Measurements from ENCODE around the gene ADAMTS15. TPM values are rescaled to one million over a fixed set of nuclear protein-coding genes. Genes with fewer than 3 reads are reported as not detected.

ADAMTS15 gene
- total RNA-seq, 2 experiments from 2014 or later: not detected

- ChIA-PET POLR2A (no interaction called here), CTCF (no interaction called here)
- H3K36me3 Mint-ChIP-seq (ENCODE audit: low read depth): no peaks in the 10 kb centered on the region
- ATAC-seq: no peak
- no peaks in the 10 kb centered on the region for H3K4me1 Mint-ChIP-seq (ENCODE audit: low read depth)
- no peak for TF ChIP-seq CTCF (IDR thresholded peaks at IDR 0.05)
- no peaks in the 10 kb centered on the region for H3K9me3 Mint-ChIP-seq
- intact Hi-C loops (cut with micrococcal nuclease): no loop called here
- no peaks in the 10 kb centered on the region for H3K27me3 Mint-ChIP-seq
- H3K27ac Mint-ChIP-seq: no peak overlapping the region
- no peak for DNase-seq
- no peak overlapping the region for H3K4me3 Mint-ChIP-seq
These were observed 25.4 kb downstream of the ADAMTS15 start for GRCh38 chr11:130473795-130474377.

GRCh38 chr11:130474637-130475400 is 26.4 kb downstream of the ADAMTS15 start:
- no peaks in the 10 kb centered on the region for H3K9me3 Mint-ChIP-seq
- no peak for DNase-seq
- H3K36me3 Mint-ChIP-seq (ENCODE audit: low read depth): no peaks in the 10 kb centered on the region
- TF ChIP-seq CTCF (IDR thresholded peaks at IDR 0.05): no peak
- CTCF ChIA-PET: no interaction called here
- H3K27ac Mint-ChIP-seq: no peak overlapping the region
- POLR2A ChIA-PET: no interaction called here
- no peaks in the 10 kb centered on the region for H3K4me1 Mint-ChIP-seq (ENCODE audit: low read depth)
- intact Hi-C loops (cut with micrococcal nuclease): no loop called here
- no peaks in the 10 kb centered on the region for H3K27me3 Mint-ChIP-seq
- H3K4me3 Mint-ChIP-seq: no peak overlapping the region
- no peak for ATAC-seq

- ATAC-seq: no peak
- intact Hi-C loops (cut with micrococcal nuclease): no loop called here
- CTCF ChIA-PET: no interaction called here
- Mint-ChIP-seq H3K36me3 (ENCODE audit: low read depth) (no peaks in the 10 kb centered on the region), H3K27me3 (no peaks in the 10 kb centered on the region), H3K27ac (no peak overlapping the region), H3K4me3 (no peak overlapping the region), H3K4me1 (ENCODE audit: low read depth) (no peaks in the 10 kb centered on the region), H3K9me3 (no peaks in the 10 kb centered on the region)
- POLR2A ChIA-PET: no interaction called here
- DNase-seq: no peak
- no peak for TF ChIP-seq CTCF (IDR thresholded peaks at IDR 0.05)
These were observed 27.1 kb downstream of the ADAMTS15 start for GRCh38 chr11:130475426-130476053.

GRCh38 chr11:130476200-130476921 is 27.9 kb downstream of the ADAMTS15 start:
- TF ChIP-seq CTCF (IDR thresholded peaks at IDR 0.05): no peak
- H3K36me3 Mint-ChIP-seq (ENCODE audit: low read depth): no peaks in the 10 kb centered on the region
- no peaks in the 10 kb centered on the region for H3K27me3 Mint-ChIP-seq
- intact Hi-C loops (cut with micrococcal nuclease): no loop called here
- DNase-seq (no peak), ATAC-seq (no peak)
- ChIA-PET POLR2A (no interaction called here), CTCF (interaction anchor here (1.3 kb wide), 1 partner anchor 41 kb away, joined by 4 read pairs; no protein-coding TSS in a partner anchor)
- H3K9me3 Mint-ChIP-seq: no peaks in the 10 kb centered on the region
- H3K27ac Mint-ChIP-seq: no peak overlapping the region
- H3K4me1 Mint-ChIP-seq (ENCODE audit: low read depth): no peaks in the 10 kb centered on the region
- no peak overlapping the region for H3K4me3 Mint-ChIP-seq
